ENCODE measurements around the gene SLC17A9.
"Not testable (repeated sequence)": the region's sequence is repeated elsewhere in the genome, so short reads cannot be mapped to it uniquely, and the experiment has no call there.

Gene SLC17A9

GRCh38 chr20:62957136-62958117, 4.9 kb downstream of the SLC17A9 start:
- DNase-seq: no peak

DNA sequence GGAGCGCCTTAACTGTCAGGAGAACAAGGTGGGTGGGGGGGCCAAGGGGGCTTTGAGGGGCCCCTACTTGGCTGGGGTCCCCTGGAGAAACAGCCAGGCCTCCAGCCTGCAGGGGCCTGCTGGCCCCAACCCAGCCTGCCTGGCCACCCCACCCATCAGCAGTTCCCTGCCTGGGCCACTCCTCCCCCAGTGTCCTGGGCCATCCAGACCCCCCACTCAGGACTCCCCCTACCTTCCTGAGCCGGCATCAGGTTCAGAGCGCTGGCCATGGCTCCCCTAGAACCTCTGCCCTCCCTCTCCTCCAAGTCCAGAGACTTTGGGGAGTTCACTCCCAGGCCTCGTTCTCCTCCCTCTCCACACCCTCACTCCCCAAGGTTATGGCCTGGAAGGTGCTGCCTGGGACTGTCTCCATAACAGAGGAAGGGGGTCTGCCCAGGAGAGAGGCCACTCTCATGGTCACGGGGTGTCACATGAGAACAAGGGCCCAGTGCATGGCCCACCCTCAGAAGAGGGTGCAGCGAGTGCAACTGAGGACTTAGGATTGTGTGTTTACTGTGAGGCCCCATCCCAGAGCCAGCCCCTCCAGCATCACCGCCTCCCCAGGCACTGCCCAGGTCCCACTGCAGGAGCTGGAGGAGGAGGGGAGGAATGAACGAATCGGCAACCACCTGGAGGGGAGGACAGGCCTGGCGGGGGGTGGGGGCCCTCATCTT, 6.0 kb downstream of the SLC17A9 start:
- no peak for DNase-seq

DNA sequence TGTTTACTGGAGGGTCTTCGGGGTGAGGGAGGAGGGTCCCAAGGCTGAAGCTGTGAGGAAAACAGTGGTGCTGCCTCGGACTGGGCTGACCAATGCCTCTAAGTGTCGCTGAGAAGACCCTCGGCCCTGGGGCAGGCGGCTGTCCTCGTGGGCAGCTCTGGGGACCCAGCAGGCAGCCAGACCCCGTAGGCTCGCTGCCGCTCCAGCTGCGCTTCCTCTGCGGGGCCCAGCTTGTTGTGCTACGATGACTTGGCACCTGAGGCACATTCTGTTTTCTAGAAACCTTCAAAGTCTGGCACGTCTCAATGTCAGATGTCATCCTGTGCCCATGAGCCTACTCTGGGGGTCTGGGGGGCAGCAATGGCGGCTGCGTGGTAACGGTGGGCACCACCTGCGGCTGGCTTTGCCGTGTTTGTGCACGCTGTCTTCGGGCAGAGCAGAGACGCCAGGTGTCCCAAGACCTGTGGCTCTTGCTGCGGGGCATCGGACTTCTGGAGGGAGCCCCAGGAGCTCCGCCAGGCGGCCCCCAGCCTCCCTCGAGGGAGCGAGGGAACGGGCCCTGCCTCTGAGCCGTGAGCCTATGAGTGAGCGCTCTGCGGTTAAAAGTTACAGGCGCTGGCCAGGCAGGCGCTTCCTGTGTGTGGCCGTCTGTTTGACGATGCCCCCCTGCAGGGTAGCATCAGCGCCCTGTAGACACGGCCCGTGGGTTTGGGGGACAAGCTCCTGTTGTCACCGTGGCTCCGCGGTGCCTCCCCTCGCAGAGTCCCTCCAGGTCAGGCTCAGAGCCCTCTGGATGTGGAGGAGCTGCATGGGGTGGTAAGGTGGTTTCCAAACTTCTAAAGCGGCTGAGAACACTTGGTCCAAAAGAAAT, 6.8 kb downstream of the SLC17A9 start:
- DNase-seq: no peak

DNA sequence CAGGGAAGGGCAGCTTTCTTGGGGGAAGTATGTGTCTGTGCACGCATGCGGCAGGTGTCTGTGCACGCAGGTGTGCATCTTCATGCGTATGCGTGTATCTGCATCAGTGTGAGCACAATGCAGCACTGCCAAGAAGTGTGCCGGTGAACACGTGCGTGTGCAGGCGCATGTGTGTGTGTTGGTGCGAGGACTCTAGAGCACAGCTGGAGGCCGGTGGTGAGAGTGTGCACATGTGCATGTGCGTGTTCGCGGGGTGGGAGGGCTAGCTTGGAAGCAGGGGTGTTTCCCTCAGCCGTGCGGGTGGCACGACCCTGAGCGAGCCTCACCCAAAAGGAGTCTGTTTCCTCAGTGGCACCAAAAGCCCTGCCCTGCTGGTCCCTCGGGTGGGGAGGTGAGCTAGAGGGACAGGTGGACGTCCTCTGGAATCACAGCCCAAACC, 7.5 kb downstream of the SLC17A9 start:
- no peak for DNase-seq

DNA sequence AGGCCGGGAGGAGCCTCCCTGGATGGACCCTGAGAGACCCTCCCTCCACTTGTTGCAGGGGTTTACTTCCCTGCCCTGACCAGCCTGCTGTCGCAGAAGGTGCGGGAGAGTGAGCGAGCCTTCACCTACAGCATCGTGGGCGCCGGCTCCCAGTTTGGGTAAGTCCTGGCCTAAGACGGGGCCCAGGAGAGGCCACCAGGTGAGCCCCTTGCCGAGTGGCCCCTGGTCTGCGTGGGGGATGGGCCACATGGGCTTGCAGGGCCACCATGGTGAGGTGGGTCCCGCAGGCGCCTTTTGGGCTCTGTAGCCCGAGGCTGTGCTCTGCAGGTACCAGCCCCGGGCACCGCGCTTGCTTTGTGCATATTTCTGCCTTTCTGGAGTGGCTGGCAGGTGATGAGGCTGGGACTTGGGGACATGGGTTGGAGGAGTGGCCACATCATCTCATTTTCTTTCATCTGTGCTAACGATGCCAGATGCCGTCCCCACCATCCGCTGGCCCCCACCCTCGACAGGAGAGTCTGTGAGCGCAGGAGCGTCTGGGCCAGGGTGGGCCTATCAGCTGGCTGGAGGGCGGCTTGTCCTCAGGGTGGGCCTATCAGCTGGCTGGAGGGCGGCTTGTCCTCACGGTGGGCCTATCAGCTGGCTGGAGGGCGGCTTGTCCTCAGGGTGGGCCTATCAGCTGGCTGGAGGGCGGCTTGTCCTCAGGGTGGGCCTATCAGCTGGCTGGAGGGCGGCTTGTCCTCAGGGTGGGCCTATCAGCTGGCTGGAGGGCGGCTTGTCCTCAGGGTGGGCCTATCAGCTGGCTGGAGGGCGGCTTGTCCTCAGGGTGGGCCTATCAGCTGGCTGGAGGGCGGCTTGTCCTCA, 8.2 kb downstream of the SLC17A9 start:
- DNase-seq: not testable (repeated sequence)

DNA sequence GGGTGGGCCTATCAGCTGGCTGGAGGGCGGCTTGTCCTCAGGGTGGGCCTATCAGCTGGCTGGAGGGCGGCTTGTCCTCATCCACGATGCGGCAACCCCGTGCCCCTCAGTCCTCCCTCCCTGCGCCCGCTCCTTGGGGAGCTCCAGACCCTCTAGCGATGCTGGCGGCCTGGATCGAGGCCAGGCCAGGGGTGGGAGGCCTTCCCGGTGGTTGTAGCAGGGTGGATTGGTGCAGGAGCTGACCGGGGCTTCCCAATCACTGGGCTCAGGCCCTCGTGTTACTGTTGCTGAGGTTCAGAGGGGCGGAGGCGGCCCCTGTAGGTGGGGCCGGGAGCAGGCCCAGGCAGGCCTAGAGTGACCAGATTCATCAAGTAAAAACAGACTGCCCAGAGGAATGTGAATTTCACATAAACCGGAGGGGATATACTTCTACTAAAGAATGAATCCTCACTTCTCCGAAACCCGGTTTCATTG, 8.8 kb downstream of the SLC17A9 start:
- no peak for DNase-seq

DNA sequence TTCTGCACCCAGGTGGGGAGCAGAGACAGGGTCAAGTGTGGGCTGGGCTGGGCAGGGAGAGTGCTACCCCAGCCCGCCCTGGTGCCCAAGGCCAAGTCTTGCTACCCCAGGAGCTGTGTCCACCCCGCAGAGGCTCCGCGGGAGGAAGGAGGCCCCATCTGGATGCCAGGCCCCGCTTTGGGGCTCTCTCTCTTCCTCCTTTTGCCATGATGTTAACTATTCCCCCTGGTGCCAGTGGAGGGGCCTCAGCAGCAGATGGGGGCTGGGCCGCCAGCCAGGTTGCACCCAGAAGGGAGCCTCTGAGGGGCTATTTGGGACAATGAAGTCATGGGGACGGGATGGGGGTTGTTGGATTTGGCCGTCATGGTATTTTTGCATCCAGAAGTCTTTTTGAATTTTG, 9.3 kb downstream of the SLC17A9 start:
- no peak for DNase-seq

DNA sequence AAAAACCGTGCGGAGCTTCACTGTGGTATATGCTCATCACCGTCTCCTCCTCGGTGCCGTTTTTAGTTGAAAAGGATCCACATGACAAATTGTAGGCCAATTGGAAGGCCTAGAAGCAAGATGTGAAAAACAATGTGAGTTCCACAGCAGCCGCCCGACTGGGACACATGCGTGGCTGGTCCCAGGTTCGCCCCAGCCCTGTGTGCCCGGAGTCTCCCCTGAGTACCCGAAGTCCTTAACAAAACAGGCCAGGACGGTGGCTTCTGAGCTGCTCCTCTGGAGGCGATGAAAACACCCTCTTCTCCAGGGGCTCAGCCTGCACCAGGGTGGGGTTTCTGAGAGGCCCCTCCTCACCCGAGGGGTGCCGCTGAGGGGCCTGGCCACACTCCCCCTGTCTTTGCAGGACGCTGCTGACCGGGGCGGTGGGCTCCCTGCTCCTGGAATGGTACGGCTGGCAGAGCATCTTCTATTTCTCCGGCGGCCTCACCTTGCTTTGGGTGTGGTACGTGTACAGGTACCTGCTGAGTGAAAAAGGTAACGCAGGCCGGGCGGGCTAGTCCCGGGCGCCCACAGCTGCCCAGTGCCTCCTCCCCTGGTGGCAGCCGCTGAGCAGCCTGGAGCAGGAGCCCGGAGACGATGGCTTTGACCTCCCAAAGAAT, 9.8 kb downstream of the SLC17A9 start:
- no peak for DNase-seq

GRCh38 chr20:62962891-62963613, 10.5 kb downstream of the SLC17A9 start:
- DNase-seq: no peak

DNA sequence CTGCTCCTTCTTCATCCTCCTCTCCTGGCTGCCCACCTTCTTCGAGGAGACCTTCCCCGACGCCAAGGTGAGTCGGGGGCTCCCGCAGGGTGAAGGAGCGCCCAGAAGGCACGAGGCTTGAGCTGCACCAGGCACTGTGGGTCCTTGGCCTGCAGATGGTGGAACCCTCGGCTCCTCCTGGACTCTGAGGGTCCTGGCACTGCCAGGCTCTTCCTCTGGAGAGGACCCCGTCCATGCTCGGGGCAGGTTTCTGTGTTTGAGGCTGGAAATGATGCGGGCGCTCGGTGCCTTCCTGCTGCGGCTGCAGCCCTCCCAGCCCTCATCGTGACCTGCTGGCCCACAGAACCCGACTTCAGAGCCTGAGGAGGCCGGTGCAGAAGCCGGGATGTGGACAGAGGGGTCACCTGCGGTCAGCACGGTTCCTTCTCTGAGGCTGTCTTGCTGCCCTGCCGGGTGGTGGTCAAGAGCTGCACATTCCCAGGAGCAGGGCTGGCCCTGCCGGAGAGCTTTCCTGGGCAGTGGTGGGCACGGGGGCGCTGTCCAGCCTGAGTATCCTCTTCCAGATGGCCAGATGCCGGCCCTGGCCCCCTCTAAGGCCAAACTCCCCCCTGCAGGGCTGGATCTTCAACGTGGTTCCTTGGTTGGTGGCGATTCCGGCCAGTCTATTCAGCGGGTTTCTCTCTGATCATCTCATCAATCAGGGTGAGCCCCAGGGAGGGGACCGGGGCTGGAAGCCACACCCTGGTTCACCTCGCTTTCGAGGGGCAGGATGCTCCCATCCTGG, 11.3 kb downstream of the SLC17A9 start:
- no peak for DNase-seq

DNA sequence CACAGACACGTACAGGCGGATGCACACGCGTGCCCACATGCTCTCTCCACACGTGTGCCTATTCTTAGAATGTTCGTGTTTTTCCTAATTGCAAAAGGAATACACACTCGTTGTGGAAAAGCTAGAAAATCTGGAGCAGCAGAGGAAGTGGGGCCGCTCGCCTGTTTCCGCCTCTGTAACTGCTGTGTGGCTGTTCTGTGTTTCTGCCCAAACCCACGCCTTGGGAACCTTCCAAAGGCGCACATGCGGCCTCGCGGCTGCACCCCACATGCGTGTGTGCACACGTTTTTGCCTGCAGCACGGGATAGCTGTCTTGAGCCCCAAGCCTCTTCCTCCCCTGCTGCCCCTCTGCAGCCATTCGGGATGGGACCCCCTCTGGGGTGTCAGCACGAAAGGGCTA, 12.2 kb downstream of the SLC17A9 start:
- DNase-seq: no peak

DNA sequence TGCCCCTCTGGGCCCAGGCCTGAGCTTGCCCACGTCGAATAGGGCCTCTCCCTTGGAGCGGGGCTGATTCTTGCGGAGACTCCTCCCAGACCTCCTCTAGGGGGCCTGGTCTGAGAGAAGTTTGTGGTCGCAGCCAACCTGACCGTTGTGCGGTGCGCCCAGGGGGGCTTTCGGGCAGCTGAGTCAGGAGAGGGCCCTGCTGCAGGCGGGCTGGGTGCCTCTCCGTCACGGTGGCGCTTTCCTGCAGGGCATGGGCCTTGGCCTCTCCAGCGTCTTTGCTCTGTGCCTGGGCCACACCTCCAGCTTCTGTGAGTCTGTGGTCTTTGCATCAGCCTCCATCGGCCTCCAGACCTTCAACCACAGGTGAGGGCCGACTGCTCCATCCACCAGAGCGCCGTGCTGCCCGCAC, 12.9 kb downstream of the SLC17A9 start:
- DNase-seq: no peak

GRCh38 chr20:62966212-62967148, 14.0 kb downstream of the SLC17A9 start:
- no peak for DNase-seq

- DNase-seq: no peak
Observed at GRCh38 chr20:62967149-62967501, 14.6 kb downstream of the SLC17A9 start.

DNA sequence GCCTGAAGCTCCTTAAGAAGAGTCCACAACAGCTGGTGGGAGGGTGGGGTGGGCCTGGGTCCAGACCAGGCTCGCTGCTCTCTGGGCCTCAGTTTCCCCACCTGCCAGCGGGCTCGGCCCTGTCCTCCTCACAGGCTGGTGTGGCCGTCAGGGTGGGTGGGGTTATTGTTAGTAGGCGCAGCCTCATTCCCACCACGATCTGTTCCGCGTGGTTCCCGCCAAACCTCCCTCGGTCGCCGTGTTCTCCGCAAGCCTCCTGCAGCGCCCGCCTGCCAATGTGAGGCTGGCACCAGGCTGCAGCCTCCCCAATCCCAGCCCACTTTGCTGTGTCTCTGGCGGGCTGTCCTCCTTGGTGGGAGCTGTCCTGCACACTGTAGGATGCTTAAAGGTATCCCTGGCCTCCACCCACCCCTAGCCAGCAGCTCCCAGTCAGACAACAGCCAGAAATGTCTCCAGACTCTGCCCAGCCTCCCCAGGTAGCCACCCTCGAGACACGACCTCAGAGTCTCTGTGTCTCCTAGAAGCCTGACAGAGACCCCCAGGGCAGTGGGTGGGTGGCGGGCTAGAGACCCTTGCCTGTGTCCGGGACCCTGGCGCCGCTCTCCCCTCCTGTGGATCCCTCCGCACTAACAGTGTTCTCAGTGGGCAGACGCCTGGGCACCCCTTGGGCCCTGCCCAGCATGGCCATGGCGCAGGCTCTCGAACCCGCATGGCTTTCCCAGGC, 15.3 kb downstream of the SLC17A9 start:
- DNase-seq: no peak

DNA sequence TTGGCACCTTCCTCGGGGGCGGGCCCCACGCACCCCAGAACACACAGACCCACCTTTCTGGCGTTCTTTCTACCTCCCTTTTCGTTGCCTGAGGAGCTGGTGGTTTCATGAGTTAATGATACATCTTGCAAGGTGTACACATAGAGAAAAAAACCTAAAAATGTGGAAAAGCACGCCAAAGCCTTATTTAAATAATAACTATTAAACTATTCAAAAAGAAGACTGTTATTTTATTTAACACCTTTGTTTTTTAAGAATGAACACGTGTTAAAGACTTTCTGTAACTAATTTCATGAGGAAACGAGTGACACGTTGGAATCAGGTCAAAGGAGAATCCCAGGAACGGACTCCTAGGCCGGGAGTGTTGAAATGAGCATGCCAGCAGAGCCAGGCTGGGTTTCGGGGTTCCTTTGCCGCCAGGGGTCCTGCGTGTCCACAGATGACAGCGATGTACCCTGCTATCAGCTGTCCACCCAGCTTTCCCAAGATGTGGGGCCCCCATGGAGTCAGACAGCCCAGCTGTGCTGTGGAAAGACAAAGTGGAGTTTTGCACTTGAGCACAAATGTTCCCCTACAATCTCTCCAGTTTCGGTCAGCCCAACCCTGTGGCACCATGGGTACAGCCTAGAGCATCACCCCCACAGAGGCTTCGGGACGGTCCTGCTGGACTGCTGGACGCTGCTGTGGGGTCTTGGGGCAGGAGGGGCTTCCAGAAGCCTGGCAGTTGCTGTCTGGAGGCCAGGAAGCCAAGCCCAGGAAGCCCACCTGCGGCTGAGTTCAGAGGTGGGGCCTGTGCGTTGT, 16.1 kb downstream of the SLC17A9 start:
- DNase-seq: no peak

DNA sequence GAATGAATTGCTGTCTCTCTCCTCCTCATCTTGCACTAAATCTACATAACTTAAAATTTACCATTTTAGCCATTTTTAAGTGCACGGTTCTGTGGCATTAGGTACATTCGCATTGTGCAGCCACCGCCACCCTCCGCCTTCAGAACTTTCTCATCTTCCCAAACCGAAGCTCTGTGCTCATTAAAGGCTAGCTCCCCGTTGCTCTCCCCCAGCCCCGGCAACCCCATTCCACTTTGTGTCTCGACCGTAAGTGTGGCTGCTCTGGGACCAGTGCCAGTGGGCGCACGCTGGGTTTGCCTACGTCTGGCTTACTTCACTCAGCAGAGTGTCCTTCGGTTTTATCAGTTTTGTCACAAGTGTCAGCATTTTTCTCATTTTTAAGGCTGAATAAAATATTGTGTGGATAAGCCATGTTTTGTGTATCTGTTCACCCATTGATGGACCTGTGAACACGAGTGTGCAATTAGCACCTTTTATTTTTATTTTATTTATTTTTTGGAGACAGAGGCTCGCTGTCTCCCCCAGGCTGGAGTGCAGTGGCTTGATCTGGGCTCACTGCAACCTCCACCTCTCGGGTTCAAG, 16.8 kb downstream of the SLC17A9 start:
- no peak for DNase-seq

All from NCI-H187 treated with DMSO at 0.1 percent for 48 hours (cell line).